Central memory CD4-positive, alpha-beta T cell (primary cell): ENCODE data around the gene OLIG1.

Experiments
- DNase-seq: peaks from one replicate; pipeline ENCODE4 v3.0.0; 2022

Gene OLIG1

DNA sequence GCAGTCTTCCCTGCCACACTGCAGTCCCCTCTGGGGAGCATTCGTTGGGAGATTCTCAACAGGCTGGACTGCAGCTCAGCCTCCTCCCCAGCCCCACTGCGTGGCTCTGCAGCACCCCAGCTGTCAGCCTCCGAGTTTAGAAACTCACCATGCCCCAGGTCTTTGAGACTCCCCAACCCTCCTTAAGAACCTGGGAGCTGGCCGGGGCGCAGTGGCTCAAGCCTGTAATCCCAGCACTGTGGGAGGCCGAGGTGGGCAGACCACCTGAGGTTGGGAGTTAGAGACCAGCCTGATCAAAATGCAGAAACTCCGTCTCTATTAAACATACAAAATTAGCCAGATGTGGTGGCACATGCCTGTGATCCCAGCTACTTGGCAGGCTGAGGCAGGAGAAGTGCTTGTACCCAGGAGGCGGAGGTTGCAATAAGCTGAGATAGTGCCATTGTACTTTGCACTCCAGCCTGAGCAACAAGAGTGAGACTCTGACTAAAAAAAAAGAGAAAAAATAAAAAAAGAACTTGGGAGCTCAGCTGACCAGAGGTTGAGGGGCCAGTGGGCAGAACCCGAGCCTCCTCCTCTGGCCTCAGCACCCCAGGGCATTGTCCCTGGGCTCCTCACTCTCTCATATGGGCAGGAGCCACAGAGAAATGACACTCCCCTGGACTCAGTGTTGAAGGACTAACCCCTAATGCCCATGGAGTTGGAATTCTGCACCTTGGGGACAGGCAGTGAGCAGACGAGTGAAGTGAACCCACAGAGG is 38.6 kb upstream of the OLIG1 start:
- no peak for DNase-seq

DNA sequence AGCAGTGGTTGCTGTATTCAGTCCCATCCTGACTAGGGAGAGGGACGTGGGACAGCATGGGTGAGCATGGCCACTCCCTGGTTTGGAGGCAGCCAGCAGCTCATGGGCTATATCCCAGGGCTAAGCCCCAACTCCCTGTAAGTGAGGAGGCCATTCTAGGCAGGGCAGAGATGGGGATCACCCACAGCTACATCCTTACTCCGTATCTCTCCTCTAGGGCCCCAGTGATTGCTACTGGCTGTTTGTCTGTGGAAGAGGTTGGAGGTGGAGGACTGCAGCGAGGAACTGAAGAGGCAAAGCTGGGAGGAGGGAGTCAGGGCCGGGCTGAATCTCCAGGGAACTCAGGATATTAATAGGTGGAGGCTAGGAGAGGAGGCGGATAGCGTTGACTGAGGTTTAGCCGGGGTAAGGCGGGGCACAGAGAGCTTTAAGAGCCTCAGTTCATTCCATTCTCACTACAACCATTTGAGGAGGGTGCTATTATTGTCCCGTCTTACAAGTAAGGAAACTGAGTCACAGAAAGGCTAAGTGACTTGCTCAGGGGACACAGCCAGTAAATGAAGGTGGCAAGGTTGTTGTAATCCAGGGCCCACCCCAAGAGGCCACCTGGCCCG is 37.4 kb upstream of the OLIG1 start:
- DNase-seq, result no peak

DNA sequence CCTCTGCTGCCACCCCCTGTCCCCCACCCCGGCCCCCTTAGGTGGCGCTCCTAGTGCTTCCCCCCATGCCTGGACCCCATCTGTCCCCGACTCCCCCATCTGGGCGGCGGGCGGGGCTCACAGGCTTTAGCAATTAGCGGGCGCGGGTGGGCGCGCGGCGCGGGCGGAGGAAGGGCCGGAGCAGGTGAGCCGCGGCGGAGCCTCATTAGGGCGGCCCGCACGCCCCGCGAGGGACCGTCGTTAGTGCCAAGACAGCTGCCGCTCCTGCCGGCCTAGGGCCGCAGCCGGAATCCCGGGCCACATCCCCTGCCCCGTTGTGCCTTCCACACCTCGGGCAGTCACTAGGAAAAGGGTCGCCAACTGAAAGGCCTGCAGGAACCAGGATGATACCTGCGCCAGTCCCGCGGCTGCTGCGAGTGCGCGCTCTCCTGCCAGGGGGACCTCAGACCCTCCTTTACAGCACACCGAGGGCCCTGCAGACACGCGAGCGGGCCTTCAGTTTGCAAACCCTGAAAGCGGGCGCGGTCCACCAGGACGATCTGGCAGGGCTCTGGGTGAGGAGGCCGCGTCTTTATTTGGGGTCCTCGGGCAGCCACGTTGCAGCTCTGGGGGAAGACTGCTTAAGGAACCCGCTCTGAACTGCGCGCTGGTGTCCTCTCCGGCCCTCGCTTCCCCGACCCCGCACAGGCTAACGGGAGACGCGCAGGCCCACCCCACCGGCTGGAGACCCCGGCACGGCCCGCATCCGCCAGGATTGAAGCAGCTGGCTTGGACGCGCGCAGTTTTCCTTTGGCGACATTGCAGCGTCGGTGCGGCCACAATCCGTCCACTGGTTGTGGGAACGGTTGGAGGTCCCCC is 36.6 kb upstream of the OLIG1 start:
- DNase-seq, result no peak

DNA sequence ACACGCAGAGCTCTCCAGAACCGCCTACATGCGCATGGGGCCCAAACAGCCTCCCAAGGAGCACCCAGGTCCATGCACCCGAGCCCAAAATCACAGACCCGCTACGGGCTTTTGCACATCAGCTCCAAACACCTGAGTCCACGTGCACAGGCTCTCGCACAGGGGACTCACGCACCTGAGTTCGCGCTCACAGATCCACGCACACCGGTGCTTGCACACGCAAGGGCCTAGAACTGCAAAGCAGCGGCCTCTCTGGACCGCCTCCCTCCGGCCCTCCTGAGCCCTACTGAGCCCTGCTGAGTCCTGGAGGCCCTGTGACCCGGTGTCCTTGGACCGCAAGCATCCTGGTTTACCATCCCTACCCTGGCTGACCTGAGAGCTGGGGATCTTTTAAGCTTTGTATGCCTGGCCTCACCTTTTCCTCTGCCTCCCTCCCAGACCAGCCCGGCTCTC is 36.0 kb upstream of the OLIG1 start:
- DNase-seq, result no peak

DNA sequence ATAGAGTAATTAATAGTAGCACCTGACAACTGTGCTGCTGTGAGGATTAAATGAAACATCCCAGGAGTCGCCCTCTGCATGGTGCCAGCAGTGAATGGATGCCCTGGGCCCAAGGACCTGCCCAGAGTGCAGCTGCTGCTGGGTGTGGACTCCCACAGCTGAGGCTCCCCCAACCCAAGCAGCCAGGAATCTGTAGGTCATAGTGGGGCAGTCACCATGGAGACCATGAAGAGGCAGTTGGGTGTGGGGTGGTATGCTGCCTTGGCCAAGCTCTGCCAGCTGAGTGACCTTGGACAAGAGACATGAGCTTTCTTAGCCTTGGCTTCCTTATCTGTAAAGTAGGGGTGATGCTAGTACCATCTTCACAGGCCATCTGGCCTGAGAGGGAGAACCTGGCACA is 34.8 kb upstream of the OLIG1 start:
- no peak for DNase-seq

DNA sequence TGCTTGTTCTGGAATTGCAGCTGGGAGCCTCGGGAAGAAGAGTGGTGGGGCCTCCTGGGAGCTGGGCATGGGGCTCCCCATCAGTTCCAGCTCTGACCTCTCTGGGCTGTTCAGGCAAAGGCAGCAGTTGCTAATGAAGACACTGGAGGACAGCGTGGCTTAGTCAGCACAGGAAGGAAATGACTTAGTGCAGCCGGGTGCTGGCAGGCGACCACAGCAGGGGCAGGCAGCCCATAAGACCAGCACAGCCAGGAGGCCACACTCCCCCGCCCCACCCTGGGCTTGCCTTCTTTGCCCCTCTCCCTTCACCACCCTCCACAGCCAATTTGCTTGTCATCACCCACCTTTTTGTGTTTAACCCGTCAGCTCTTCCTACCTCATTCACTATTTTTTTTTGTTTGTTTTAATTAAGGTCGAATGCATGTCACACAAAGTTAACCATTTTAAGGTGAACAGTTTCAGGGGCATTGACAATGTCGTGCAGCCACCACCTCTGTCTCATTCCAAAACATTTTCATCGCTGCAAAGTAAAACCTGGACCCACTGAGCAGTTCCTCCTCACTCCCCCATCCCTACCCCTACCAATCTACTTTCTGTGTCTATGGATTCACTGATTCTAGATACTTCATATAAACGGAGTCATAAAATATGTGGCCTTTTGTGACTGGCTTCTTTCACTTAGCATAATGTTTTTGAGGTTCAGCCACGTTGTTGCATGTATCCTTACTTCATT is 33.3 kb upstream of the OLIG1 start:
- DNase-seq, result no peak

DNA sequence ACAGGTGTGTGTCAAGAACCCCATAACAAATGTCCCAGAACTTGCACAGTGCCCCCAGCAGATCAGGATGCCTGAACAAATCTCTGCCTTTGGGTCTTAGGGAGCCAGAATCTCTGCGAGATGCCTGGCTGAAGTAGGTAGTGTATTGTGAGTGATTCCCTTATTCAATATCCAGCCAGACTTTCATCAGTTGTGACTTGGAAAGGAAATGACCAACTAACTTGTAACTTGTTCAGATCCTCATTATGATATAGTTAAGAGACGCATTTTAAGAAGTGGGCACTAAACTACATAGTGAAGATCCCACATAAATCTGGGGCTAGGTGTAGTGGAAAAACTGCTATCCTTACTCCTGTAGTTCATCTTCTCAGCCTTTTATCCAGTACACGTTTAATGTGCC is 32.4 kb upstream of the OLIG1 start:
- no peak for DNase-seq

DNA sequence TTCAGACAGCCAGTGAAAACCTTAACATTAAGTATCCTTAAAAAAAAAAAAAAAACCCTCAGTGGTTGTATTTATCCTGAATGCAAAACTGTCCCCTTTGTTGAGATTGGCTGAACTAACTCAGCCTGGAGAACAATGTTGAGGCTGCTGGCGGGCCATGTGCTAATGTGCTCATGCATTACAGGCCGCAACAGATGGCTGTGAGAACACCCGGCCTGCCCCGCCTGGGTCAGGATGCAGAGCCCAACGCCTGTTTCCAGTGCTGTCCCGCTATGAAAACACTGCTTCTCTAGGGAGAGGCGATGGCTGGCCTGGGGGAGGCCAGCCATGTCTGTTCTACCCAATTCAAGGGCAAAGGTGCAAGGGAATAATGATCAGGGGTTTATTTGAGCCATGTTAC is 30.4 kb upstream of the OLIG1 start:
- DNase-seq, result no peak

DNA sequence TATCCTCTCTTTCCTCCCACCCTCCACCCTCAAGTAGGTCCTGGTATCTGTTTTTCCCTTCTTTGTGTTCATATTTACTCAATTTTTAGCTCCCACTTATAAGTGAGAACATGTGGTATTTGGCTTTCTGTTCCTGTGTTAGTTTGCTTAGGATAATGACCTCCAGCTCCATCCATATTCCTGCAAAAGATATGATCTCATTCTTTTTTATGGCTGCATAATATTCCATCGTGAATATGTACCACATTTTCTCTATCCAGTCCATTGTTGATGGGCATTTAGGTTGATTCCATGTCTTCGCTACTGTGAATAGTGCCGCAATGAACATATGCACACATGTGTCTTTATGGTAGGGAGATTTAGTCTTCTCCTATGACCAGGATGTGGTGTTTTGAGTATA is 29.7 kb upstream of the OLIG1 start:
- DNase-seq, result no peak

DNA sequence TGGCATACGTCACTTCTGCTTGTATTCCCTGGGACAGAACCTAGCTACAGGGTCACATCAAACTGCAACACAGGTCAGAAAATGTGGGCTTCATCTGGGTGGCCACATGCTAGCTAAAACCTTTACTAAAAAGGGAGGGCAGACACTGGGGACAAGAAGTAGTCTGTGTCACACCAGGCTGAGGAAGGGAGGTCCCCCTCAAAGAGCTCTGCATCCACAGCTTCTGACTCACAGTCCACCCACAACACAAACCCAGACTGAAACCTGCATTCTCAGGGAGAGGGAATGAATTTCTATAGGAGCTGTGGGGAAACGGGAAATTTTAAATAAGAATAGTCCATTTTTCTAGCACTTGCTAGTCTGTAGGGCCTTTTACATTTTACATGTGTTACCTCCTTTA is 28.0 kb upstream of the OLIG1 start:
- no peak for DNase-seq

DNA sequence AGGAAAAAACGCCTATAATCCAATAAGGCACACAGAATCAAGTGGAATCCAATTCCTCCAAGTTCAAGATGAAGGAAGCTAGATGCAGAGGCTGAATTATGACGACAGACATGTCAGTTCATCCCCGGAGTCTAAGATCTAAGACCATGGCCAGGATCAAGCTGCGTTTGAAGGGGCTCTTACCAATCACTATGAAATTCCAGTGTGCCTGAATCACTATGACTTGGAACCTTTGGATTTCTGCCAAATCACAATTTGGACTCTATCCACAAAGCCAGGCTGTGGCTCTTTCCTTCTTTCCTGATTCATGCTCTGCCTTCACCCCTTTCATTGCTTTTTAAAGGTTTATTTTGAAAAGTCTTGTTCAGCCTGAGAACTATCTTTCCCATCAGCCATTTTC is 27.1 kb upstream of the OLIG1 start:
- no peak for DNase-seq

DNA sequence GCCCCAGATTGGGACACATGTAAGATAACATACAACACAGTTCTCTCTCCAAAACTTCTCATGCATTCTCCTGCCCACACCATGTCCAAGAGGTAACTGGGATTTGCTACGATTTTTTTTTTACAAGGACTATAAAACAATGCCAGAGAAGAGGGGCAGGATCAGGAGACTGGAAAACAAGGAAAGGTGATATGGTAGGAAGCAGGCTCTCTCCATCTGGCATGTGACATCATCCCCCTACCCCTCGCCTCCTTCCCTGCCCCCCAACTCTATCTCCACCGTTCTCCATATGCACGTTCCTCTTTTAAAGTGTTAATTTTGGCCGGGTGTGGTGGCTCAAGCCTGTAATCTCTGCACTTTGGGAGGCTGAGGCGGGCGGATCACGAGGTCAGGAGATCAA is 23.5 kb upstream of the OLIG1 start:
- DNase-seq, result no peak

DNA sequence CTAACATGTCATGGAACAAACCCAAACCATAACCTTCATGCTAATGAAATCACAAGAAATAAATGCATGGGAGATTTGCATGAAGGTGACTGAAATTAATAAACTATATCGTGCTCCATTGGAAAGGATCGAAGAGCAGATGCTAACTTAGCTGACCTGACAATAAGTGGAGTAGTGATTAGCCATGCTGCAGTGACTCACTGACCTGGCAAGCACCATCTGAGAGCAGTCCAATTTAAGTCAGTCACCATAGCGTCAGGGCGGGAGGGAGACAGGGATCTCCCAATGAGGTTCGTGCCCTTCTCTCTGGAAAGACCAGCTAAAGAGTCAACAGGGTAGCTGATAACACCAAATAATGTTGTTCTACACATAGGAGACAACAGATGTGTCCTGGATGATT is 22.7 kb upstream of the OLIG1 start:
- DNase-seq, result no peak

DNA sequence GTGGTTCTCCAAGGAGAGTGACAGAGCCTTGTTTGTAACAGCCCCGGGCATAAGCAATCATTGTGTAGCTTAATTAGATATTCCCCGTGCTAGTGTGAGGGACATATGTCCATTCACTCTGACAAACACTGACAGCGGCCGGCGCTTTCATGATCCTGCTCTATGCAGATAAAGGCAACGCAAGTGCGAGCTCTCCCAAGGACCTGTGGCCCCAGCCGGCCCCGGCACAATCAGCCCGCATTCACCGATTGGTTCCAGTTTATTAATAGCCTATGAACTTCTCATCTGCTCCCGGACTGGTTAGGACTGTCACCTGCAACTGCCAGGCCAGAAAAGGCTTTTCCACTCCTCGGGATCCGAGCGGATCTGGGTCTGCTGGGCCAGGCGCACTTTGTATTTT is 18.0 kb upstream of the OLIG1 start:
- DNase-seq, result no peak

DNA sequence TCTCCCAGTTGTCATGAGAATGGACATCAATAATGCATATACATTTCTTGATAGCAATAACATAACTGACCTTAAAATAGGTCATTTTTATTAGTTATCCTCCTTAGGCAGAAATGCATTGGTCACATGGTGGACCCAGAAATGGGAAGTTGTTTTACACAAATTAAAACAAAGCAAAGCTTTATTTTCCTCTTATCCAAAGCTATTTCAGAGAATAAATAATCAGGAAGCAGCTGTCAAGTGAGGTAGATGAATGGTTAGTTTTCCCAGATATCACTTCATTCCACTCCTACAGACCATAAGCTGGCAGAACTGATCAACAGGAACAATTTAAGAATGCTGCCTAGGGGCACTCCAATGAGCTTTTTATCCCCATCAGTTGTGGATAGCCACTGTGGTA is 16.0 kb upstream of the OLIG1 start:
- DNase-seq, result no peak

DNA sequence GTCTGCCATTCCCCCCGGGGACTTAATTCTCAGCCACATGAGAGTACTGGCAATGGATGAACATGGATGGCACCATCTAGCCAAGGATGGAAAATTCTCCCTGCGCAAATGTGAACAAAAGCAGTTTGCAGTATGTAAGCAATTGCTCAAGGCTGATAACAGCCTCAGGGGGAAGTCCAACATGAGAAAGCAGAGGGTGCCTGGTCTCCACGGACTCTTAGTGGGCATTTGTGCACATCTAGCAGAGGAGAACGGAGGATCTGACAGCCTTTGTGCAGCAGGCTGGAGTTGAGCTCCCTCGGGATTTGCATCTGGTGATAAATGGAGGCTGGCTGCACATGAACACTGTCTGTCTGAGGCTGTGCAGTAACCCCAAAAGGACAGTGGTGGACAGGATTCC is 13.9 kb upstream of the OLIG1 start:
- DNase-seq, result no peak

DNA sequence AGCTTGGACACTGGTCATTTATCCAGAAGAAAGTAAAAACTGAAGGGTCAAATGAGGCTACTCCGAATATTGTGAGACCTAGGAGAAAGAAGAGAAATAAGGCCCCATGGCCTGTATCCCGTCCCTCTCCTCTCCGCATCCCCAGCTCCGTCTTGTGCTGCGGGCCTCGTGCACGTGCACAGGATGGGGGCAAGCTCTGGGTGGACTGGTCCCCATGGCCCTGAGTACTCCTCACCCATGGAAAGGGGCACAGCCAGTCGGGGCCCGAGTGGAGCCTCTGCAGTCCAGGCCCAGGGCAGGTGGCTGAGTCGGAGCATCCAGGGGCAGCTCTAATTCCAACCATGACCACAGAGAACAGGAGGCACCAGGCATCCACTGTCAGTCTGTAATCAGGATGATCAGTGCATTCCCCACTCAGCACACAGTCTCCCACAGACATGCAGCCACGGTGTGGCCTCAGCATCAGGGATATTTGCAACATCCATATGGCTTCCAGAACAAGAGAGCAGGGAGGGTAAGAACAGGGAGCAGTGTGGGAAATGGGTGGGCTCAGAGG is 12.5 kb upstream of the OLIG1 start:
- DNase-seq, result no peak

DNA sequence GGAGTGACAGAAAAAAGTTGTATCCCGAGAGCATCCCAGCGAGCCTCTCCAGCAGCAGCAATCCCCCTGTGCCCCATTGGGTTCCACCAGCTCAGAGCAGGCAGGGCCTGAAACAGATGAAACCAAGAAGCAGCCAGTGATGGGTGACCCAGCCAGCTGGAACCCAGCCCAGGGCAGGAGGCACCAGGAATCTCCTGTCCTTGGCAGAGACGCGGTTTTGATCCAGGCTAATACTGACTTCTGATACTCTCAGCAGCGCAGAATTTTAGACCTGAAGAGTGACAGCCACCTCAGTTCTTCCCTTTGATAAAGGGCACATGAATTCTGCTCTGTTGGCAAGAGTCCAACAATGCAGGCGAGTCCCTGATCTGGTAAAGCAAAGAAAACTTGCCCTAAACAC is 11.4 kb upstream of the OLIG1 start:
- DNase-seq, result no peak

DNA sequence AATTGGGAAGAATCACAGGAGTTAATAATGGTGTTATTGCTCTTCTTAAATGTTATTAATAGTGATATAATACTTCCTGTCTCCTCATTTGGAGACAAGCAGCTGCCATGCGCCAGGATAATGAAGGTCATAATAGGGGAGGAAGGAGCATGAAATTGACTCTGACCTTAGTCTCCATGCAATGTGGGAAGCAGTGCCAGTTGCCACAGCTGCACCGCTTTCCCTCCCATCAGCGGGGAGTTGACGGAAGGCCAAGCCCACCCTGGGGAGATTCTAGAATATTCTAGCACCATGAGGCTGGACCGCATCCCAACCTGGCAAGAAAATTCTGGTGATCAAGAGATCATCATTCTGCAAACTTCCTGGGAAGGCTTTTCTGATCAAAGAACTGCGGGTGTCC is 11.0 kb upstream of the OLIG1 start:
- DNase-seq, result no peak

DNA sequence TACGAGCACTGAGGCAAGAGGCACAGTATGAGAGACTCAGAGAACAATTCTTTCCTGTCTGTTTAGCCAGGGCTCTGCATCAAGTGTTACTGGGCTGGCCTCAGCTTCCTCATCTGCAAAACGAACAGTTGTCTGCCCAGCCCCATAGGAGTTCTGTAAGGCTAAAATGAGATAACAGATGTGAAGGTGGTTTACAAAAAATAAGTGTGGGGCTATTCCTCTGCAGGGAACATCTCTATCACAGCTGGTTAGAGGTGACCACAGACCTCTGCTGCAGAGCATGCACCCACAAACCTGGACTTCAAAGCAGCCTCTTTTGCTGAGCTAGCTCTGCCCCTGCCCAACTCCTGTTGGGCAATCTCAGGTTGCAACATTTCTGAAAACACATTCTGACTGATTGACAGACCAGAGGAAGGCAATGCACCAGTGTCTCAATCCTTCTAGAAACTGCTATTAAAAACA is 10.5 kb upstream of the OLIG1 start:
- DNase-seq, result no peak

DNA sequence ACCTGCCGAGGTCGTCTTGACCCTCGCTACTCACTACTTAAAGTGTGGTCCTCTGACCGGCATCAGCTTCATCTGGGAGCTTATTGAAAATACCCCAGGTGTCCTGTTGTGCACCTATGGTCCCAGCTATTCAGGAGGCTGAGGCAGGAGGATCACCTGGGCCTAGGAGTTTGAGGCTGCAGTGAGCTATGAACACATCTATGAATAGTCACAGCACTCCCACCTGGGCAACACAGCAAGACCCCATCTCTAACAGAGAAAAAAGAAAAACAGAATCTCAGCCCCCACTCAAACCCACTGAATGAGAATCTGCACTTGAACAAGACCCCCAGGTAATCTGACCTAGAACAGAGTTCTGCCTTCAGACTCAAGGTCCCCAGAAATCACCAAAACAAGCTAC is 8.7 kb upstream of the OLIG1 start:
- no peak for DNase-seq

DNA sequence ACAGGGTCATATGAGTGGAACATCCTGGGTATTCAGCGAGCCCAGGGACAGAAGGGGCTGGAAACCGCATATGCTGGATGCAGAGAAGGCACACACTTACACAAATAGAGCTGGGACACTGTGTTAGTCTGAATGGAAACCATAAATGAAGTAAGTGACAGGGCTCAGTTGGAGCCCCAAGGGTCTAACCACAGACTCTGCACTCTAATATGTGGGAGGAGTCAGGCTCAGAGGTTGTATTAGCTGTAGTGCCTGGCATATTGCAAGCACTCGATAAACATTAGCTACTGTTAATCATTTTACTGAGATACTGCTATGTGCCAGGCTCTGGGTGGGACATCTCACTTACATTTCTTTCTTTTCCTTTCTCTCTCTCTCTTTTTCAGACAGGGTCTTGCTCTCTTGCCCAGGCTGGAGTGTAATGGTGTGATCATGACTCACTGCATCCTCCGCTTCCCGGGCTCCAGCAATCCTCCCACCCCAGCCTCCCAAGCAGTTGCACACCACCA is 6.5 kb upstream of the OLIG1 start:
- no peak for DNase-seq
